ENCODE measurements around the gene SLIT3.
A peak's percentile ranks its signal among the peaks of the same experiment; 100 is the strongest.

Gene SLIT3

DNA sequence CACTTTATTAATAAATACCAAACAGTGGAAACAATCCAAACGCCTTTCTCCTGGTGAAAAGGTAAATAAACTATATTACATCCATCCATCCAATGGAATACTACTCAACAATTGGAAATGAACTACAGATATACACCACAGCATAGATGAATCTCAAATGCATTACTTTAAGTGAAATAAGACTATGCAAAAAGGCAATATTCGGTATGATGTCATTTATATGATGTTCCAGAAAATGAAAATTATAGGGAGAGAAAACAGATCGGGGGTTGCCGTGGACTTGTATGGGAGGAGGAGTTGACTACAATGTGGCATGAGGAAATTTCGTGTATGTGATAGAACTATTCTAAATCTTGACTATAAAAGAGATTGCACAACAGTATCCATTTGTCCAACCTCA lies 27.5 kb upstream of the SLIT3 start:
- ATAC-seq (ENCODE audit: insufficient read depth, low read depth): no peak
- no peak overlapping the region for H3K9ac ChIP-seq (ENCODE audit: low read depth, low read length)
- H3K9me3 ChIP-seq (ENCODE audit: insufficient read depth, low read length, severe bottlenecking): no peaks in the 10 kb centered on the region
- no peak for DNase-seq
- H3K27ac ChIP-seq (ENCODE audit: low read length): no peak overlapping the region
- H3K79me2 ChIP-seq (ENCODE audit: insufficient read depth, low read length): no peaks in the 10 kb centered on the region
- H3K4me1 ChIP-seq (ENCODE audit: insufficient read depth, low read length): no peaks in the 10 kb centered on the region
- peaks cover 5% of the 10 kb centered on the region for H3K27me3 ChIP-seq (ENCODE audit: insufficient read depth, low read length, poor library complexity)
- no peaks in the 10 kb centered on the region for H3K36me3 ChIP-seq (ENCODE audit: insufficient read depth, low read length)
- no peak overlapping the region for H3K4me2 ChIP-seq (ENCODE audit: insufficient read depth, low read length)
- no peak overlapping the region for H2AFZ ChIP-seq (ENCODE audit: low read depth, low read length)
- H3K4me3 ChIP-seq (ENCODE audit: low read depth in 1 of 2, low read length in 2 of 2): no peak overlapping the region
- no peaks in the 10 kb centered on the region for H4K20me1 ChIP-seq (ENCODE audit: insufficient read depth, low read length)
- no peak for TF ChIP-seq EZH2 (IDR thresholded peaks at IDR 0.05; ENCODE audit: borderline replicate concordance, low read depth, low read length, severe bottlenecking)
- TF ChIP-seq, protein P1, sequence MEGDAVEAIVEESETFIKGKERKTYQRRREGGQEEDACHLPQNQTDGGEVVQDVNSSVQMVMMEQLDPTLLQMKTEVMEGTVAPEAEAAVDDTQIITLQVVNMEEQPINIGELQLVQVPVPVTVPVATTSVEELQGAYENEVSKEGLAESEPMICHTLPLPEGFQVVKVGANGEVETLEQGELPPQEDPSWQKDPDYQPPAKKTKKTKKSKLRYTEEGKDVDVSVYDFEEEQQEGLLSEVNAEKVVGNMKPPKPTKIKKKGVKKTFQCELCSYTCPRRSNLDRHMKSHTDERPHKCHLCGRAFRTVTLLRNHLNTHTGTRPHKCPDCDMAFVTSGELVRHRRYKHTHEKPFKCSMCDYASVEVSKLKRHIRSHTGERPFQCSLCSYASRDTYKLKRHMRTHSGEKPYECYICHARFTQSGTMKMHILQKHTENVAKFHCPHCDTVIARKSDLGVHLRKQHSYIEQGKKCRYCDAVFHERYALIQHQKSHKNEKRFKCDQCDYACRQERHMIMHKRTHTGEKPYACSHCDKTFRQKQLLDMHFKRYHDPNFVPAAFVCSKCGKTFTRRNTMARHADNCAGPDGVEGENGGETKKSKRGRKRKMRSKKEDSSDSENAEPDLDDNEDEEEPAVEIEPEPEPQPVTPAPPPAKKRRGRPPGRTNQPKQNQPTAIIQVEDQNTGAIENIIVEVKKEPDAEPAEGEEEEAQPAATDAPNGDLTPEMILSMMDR (IDR thresholded peaks at IDR 0.05; ENCODE audit: borderline replicate concordance, extremely low read depth, low read length, poor library complexity, severe bottlenecking): no peak

DNA sequence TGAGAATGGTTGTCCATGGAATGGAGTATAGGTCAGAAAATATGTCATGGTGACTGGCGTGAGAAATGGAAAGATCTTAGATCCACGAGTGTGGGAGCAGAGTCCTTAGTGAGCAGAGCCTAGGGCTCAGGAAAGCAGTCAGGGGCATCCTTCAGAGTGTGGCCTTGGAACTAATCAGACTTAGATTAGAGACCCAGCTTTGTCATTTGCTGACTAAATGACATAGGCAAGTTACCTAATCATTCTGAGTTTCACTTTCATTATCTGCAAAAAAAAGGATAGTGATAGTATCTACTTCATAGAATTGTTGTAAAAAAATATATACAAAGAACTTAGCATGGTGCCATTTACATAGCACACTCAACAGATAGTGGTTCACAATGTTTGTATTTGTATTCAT lies 24.3 kb upstream of the SLIT3 start:
- peak; percentile 56; the same call in 2 of the 3 replicates for ATAC-seq (ENCODE audit: insufficient read depth, low read depth)
- no peak overlapping the region for H3K4me3 ChIP-seq (ENCODE audit: low read depth in 1 of 2, low read length in 2 of 2)
- TF ChIP-seq, protein P1 (IDR thresholded peaks at IDR 0.05; ENCODE audit: borderline replicate concordance, extremely low read depth, low read length, poor library complexity, severe bottlenecking): no peak
- TF ChIP-seq EZH2 (IDR thresholded peaks at IDR 0.05; ENCODE audit: borderline replicate concordance, low read depth, low read length, severe bottlenecking): no peak

DNA sequence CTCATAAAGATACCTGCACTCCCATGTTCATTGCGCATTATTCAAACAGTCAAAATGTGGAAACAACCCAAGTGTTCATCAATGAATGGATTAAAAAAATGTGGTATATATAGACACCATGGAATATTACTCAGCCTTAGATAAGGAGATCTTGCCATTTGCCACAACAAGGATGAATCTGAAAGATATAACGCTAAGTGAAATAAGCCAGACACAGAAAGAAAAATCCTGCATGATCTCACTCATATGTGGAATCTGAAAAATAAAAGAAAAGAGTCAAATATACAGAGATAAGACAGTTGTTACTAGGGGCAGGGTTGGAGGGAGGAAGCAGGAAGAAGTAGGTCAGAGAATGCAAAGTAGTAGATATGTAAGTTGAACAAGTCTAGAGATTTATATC lies 17.6 kb upstream of the SLIT3 start:
- ATAC-seq (ENCODE audit: insufficient read depth, low read depth): no peak
- H3K27me3 ChIP-seq (ENCODE audit: insufficient read depth, low read length, poor library complexity): peaks cover 3% of the 10 kb centered on the region
- H2AFZ ChIP-seq (ENCODE audit: low read depth, low read length): no peak overlapping the region
- no peak overlapping the region for H3K4me3 ChIP-seq (ENCODE audit: low read depth in 1 of 2, low read length in 2 of 2)
- no peaks in the 10 kb centered on the region for H3K36me3 ChIP-seq (ENCODE audit: insufficient read depth, low read length)
- no peaks in the 10 kb centered on the region for H3K4me1 ChIP-seq (ENCODE audit: insufficient read depth, low read length)
- TF ChIP-seq, protein P1 (IDR thresholded peaks at IDR 0.05; ENCODE audit: borderline replicate concordance, extremely low read depth, low read length, poor library complexity, severe bottlenecking): no peak
- H3K9me3 ChIP-seq (ENCODE audit: insufficient read depth, low read length, severe bottlenecking): no peaks in the 10 kb centered on the region
- H3K4me2 ChIP-seq (ENCODE audit: insufficient read depth, low read length): no peak overlapping the region
- H3K9ac ChIP-seq (ENCODE audit: low read depth, low read length): no peak overlapping the region
- no peak overlapping the region for H3K27ac ChIP-seq (ENCODE audit: low read length)
- no peaks in the 10 kb centered on the region for H4K20me1 ChIP-seq (ENCODE audit: insufficient read depth, low read length)
- DNase-seq: no peak
- no peaks in the 10 kb centered on the region for H3K79me2 ChIP-seq (ENCODE audit: insufficient read depth, low read length)

More for the DNA sequence above, 24.3 kb upstream of the SLIT3 start:
- H3K36me3 ChIP-seq (ENCODE audit: insufficient read depth, low read length): no peaks in the 10 kb centered on the region
- H4K20me1 ChIP-seq (ENCODE audit: insufficient read depth, low read length): no peaks in the 10 kb centered on the region
- H2AFZ ChIP-seq (ENCODE audit: low read depth, low read length): no peak overlapping the region
- no peaks in the 10 kb centered on the region for H3K9me3 ChIP-seq (ENCODE audit: insufficient read depth, low read length, severe bottlenecking)
- H3K4me1 ChIP-seq (ENCODE audit: insufficient read depth, low read length): no peaks in the 10 kb centered on the region
- H3K27me3 ChIP-seq (ENCODE audit: insufficient read depth, low read length, poor library complexity): peaks cover 5% of the 10 kb centered on the region
- no peak overlapping the region for H3K9ac ChIP-seq (ENCODE audit: low read depth, low read length)
- no peak for DNase-seq
- H3K27ac ChIP-seq (ENCODE audit: low read length): no peak overlapping the region
- no peaks in the 10 kb centered on the region for H3K79me2 ChIP-seq (ENCODE audit: insufficient read depth, low read length)
- peak overlapping the region; percentile 33; the same call in 1 of the 2 replicates for H3K4me2 ChIP-seq (ENCODE audit: insufficient read depth, low read length)

DNA sequence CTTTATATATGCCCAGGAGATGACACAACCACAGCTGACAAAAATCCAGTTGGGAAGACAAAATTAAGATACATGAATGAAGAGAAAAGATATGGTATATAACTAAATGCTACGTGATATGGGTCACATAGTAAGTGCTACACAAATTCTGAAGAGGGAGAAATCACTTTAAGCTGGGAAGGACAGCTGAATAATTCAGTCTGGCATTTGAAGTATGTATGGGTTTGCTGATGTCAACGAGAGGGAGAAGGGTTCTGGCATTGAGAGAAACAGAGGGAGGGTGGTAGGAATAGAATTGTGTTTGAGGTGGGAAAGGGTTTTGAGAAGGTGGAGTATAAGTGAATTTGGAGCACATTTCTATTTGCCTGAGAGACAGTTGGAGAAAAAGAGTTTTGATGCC lies 6.7 kb upstream of the SLIT3 start:
- Histone ChIP-seq H3K4me3 (ENCODE audit: low read depth in 1 of 2, low read length in 2 of 2) (no peak overlapping the region), H2AFZ (ENCODE audit: low read depth, low read length) (no peak overlapping the region), H3K9me3 (ENCODE audit: insufficient read depth, low read length, severe bottlenecking) (no peaks in the 10 kb centered on the region), H3K36me3 (ENCODE audit: insufficient read depth, low read length) (no peaks in the 10 kb centered on the region), H3K79me2 (ENCODE audit: insufficient read depth, low read length) (no peaks in the 10 kb centered on the region), H3K9ac (ENCODE audit: low read depth, low read length) (no peak overlapping the region), H3K27ac (ENCODE audit: low read length) (no peak overlapping the region), H3K27me3 (ENCODE audit: insufficient read depth, low read length, poor library complexity) (peaks cover 10% of the 10 kb centered on the region), H4K20me1 (ENCODE audit: insufficient read depth, low read length) (no peaks in the 10 kb centered on the region), H3K4me2 (ENCODE audit: insufficient read depth, low read length) (no peak overlapping the region), H3K4me1 (ENCODE audit: insufficient read depth, low read length) (no peaks in the 10 kb centered on the region)
- TF ChIP-seq EZH2 (IDR thresholded peaks at IDR 0.05; ENCODE audit: borderline replicate concordance, low read depth, low read length, severe bottlenecking): no peak
- TF ChIP-seq, protein P1 (IDR thresholded peaks at IDR 0.05; ENCODE audit: borderline replicate concordance, extremely low read depth, low read length, poor library complexity, severe bottlenecking): no peak
- DNase-seq: no peak
- no peak for ATAC-seq (ENCODE audit: insufficient read depth, low read depth)

Measured in DND-41 (cell line).